NCI-H345 (cell line): ENCODE data around the gene CCDC170.
A peak's percentile ranks its signal among the peaks of the same experiment; 100 is the strongest.
"Not testable (repeated sequence)": the region's sequence is repeated elsewhere in the genome, so short reads cannot be mapped to it uniquely, and the experiment has no call there.

Source experiments
- DNase-seq: peaks from one replicate; lab custom pipeline; 2025; lab: John Stamatoyannopoulos, UW

Gene CCDC170

DNA sequence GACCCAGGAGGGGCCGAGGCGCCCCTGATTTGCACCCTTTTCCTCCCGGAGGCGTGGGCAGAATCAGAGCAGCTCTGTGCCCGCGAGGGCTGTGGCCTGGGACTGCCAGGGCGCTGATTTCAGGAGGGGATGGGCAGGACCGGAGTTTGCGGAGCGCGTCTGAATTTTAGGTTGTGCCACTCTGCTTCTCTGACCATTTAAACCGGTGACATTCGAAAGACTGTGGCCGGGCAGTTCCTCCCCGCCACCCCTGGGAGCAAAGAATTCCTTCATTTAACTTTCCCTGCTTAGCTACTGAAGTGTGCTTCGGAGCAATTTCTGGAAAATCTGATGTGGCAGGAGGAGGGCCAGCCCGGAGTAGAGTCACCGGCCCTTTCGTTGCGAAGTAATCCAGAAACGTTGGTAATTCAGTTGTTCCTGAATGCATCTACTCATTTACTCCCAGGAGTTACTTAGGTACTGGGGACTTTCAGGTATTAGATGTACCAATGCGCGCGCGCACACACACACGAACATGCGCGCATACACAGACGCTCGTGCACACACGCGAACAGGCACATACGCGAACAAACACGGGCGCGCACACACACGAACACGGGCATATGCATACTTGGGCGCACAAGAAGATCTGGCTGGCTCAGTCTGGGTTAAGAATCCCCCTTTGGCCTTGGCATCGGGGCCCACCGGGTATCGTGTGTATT is 568 bp downstream of the CCDC170 start:
- DNase-seq, result peak; percentile 24

DNA sequence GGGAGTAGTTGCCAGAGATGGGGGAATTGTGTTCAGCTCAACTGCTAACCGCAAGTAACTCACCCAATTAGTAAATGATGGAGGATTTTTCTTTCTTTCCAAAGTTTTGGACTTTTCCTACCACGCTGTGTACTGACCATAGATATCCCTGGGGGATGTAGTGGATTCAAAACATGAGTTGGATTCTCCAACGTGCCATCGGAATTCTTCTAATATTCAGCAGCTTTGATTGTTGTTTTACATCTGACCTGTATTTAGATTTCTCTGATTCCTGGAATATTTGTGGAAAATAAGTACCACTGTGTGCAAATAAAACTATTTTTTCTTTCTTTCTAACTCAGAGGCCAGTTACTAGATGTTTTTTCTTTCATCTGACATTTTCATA is 1.1 kb downstream of the CCDC170 start:
- no peak for DNase-seq

DNA sequence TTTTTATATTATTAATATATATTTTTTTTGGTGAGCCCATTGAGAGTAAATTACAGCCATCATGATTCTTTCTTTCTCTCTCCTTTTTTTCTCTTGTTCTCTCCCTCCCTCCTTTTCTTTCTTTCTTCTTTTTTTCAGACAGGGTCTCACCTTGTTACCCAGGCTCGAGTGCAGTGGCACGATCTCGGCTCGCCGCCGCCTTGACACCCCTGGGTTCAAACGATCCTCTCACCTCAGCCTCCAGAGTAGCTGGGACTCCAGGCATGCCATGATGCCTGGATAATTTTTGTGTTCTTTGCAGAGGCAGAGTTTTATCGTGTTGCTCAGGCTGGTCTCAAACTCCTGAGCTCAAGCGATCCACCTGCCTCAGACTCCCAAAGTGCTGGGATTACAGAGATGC is 1.6 kb downstream of the CCDC170 start:
- DNase-seq, result no peak

DNA sequence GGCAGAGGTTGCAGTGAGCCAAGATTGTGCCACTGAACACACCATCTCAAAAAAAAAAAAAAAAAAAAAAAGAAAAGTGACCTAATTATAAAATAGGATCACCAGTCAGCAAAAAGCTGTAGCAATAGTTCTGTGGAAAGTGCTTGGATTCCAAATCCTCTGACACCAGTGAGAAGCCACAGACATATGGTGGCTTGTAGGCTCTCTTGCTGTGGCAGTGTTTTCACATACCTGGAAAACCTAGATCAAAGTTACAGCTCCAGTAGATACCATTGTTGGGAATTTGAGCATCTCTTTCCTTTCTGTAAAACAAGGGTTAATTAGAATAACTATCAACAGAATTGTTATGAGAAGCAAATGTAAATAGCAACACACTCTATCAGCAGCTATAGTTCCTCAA is 4.1 kb downstream of the CCDC170 start:
- DNase-seq, result no peak

DNA sequence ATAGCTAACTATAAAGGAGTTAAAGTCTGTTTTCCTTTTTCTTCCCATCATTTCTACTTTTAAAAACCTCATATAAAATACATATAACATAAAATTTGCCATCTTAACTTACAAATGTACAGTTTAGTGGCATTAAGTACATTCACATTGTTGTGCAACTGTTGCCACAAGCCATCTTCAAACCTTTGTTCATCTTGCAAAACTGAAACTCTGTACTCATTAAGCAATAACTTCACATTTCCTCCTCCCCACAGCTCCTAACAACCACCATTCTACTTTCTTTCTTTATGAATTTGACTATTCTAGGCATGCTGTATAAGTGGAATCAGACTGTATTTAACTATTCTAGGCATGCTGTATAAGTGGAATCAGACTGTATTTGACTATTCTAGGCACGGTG is 4.5 kb downstream of the CCDC170 start:
- DNase-seq, result no peak

DNA sequence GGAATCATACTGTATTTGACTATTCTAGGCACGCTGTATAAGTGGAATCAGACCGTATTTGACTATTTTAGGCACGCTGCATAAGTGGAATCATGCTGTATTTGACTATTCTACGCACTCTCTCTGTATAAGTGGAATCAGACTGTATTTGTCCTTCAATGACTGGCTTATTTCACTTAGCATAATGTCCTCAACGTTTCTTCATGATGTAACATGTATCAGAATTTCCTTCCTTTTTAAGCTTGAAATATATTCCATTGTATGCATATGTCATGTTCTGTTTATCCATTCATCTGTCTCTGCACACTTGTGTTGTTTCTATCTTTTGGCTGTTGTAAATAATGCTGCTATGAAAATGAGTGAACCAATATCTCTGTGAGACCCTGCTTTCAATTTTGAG is 5.7 kb downstream of the CCDC170 start:
- DNase-seq, result no peak

DNA sequence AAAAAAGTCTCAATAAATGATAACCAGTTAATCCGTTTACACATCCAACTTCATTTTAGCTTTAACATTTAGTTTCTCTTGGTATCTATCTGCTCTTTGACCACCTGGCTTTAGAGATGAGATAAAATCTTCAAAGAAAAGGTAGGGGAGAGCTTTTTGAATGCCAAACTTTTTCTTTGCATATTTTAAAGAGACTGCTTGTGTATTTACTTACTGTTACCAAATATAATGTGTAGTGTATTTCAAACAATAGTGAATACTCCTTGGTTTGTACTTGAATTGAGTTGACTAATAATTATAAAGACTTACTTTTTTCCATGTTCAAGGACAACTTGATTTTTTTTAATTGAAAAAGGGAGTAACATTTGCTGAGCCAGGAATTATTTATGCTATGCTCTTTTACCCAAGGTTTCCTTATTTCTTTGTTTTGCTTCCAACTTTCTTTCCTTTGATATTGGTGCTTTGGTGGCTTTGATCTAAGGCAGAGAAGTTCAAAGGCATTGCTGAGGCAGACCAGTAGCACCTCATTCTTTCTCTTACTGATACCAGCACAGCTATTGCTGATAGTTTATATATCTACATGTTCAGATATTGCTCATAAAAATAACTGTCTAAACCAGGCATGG is 7.8 kb downstream of the CCDC170 start:
- DNase-seq, result no peak

DNA sequence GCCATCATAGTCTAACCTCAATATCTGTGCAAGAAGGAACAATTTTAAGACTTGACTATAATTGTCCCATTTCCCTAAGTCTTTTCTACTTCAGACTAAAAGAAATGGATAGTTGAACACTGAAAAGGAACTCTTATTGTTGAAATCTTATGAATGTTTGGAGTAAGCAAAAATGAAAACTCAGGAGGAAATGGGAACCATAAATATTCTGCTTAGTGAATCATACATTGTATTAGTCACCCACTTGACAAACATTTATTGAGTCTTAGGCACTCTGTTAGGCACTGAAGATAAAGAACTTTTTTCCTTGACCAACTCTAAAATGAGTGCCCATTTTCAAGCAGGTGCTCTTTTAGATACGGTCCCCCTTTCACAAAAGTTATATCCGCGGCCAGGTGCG is 8.7 kb downstream of the CCDC170 start:
- DNase-seq, result no peak

DNA sequence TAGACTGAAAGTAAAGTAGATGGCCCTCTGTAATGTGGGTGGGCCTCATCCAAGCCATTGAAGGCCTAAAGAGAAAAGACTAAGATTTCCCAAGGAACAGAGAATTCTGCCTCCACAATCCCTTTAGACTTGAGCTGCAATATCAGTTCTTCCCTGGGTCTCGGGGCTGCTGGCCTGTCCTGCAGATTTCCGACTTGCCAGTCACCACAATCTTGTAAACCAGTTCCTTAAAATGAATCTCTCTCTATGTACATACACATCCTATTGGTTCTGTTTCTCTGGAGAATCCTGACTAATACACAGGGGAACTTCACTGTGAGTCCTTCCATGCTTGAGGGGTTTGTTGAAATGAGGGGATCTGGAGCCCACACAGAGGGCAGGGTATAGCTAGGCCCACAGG is 12.9 kb downstream of the CCDC170 start:
- DNase-seq, result no peak

DNA sequence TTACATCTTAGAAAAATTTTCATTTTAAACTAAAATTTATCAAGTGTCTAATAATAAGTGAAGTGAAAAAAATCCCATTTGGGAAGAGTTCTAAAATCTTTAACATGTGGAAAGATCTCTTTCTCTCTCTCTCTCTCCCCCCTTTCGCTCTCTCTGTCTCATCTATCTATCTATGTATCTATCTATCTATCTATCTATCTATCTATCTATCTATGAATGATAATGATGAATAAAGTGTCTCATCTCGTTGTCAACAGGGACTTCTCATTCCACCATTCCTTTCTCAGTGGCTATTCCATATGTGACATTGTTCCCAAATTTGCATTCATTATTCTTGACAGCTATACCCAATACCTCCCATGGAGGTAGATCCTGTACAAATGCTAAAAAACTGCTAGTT is 15.2 kb downstream of the CCDC170 start:
- DNase-seq, result no peak

DNA sequence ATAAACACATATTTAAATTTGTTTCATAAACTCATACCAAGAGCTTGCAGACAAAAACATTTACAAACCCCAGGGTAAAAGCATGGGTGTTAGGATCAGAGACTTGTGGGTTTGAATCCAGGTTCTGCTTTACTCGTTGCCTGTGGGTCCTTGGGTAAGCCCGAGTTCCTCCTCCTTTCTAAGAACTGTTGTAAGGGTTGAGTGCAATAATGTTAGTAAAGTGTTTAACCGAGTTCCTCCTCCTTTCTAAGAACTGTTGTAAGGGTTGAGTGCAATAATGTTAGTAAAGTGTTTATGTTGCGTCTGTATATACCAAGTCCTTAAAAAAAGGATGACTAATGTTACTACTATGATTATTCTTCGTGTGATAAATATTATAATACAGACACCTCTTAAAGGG is 18.7 kb downstream of the CCDC170 start:
- no peak for DNase-seq

DNA sequence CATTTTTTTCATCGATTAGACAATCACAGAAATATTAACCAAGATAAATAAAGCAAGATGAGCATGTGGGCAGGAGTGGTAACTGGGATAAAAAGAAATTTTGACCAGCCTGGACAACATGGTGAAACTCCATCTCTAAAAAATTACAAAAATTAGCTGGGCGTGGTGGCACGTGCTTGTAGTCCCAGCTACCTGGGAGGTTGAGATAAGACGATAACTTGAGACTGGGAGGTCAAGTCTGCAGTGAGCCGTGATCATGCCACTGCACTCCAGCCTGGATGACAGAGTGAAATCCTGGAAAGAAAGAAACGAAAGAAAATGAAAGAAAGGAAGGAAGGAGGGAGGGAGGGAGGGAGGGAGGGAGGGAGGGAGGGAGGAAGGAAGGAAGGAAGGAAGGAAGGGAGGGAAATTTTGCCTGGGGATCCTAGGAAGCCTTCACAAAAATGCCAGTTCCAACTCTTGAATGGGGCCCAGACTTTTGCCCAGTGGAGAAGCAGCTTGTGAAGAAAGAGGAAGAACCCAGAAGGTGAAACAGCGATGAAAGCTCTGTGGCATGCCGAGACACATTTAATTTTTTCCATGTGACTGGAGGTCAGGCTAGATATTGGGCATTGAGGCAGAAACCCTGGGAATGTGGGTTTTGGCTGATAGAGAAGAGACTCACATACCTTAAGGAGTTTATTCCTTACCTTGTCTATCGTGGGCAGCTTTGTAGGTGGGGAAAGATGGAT is 20.3 kb downstream of the CCDC170 start:
- DNase-seq, result no peak

DNA sequence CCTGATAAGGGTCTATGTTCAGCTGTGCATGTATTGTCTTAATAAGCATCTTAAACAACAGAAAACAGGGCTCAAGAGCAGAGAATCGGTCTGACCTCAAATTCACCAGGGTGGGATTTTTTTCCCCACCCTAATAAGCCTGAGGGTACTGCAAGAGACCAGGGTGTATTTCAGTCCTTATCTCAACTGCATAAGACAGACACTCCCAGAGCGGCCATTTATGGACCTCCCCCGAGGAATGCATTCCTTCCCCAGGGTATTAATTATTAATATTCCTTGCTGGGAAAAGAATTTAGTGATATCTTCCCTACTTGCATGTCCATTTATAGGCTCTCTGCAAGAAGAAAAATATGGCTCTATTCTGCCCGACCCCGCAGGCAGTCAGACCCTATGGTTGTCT is 25.2 kb downstream of the CCDC170 start:
- DNase-seq, result not testable (repeated sequence)

DNA sequence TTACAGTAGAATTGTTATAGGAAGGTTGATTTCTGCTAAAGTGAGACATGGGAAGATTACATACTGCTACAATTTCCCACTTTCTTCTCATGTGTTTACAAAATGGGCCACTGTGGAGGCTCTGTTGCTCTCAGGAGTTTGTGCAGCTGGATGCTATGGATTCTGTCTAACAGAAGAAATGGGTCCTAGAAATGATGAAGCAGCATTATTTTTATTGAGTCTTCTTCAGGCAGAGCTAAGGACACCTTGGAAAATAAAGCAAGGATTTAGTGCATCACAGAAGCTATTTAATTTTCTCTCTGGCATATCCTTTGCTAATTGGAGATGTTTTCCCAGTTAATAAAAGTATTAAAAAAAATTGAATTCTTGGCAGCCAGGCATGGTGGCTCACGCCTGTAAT is 29.2 kb downstream of the CCDC170 start:
- no peak for DNase-seq

DNA sequence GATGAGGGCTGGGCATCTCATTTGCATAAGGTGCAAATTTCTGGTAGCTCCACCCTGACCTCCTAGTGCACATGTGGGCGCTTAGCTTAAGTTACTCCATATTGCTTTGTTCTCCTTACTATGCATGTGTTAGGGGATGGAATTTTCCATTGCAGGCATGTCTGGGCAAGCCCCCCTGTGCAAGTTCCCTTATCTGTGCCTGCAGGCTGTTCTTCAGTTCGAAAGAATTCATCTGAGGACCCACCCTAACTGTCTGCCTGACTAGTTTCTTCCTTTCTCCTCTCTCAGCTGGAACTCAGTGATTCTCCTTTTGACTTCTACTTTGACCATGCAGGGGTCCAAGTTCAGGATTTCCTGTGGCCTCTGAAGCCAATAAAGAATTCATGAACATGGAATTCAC is 30.2 kb downstream of the CCDC170 start:
- no peak for DNase-seq

DNA sequence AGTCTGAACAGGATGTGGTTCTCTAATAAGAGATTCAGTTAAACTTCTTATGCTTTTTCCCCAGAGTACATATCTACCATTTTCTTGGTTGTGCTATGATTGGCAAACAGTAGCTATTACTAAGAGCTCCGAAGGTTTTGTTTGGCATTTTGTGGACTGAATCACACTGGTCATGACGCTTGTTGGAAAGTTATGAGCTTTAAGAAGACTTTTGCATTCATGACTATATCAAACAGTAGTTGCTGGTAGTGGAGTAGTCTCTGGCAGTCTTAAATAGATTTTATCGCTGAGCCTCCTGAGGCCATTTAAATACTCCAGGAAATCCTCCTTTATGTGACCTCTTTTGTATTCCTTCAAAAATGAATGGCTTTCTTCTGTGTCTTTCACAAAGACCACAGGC is 40.8 kb downstream of the CCDC170 start:
- DNase-seq, result no peak

DNA sequence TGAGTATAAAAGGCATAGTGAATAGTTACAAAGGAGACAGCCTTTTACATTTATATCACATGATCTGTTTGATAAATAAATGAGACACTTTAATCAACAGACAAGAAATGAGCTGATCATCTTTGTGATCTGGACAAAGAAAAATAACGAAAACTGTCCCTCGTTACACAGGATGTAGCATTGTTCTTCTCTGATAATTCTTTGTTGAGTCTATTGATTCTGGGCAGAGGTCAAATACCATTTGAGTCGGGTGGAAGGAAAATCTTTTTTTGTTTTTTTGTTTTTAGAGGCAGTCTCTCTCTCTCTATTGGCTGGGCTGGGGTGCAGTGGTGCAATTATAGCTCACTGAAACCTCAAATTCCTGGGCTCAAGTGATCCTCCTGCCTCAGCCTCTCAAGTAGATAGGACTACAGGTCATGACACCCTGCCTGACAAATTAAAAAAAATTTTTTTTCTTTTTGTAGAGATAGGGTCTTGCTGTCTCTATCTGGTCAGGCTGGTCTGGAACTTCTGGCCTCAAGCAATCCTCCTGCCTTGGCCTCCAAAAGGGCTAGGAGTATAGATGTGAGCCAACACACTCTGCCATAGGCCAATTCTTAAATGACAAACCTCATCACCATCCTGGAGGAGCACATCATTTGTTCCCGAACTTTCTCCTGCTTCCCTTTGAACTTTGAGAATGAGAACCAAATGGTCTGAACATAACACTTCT is 41.8 kb downstream of the CCDC170 start:
- no peak for DNase-seq

DNA sequence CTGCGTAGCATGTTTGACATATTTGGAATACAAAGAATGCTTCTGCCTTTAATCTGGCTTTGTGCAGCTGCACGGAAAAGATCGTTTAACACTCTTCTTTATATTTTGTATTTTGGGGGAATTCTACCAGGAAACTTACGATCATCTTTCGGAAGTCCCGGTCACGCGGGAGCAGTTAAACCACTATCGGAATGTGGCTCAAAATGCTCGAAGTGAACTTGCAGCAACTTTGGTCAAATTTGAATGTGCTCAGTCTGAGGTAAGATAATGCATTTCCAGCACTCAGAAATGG is 42.3 kb downstream of the CCDC170 start:
- no peak for DNase-seq

DNA sequence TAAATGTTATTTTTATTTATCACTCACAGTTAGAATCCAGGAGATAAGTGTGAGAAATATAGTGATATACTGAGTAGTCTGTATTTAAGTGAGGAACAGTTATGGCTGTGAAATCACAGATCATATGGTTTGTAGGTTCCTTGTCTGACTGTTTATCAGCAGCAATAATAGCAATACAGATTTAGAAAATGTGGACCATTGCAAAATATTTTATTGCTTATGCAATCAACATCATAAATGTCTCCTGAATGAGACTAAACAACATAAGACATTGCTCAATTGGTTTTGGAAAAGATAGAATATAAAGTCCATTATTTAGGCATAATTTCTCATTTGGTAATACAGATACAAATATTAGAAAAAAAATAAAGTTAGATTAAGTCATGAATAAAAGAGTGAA is 43.7 kb downstream of the CCDC170 start:
- DNase-seq, result no peak

DNA sequence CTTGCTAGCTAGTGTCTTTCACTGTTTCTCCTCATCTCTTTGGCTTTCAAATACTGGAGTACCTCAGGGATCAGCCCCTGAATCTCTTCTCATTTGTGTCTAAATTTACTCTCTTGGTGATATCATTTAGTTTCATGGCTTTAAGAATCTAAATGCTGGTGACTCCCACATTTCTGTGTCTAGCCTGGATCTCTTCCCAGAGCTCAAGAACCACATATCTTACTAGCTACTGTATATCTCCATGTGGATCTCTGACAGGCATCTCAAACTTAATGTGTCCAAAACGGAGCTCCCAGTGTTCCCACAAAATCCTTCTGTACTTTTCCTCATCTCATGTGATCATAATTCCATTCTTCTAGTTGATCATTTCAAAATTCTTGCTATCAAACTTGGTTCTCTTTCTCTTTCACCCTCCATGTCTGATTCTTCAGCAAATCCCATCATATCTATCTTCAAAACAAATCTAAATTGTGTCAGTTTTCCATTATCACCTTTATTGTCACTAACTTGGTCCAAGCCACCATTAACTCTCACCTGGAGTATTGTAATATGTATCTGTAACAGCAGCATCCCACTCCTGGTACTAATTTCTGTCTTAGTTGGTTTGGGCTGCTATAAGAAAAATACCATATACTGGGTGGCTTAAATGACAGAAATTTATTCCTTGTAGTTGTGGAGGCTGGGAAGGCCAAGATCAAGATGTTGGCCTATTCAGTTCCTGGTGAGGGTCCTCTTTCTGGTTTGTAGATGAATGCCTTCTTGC is 45.9 kb downstream of the CCDC170 start:
- DNase-seq, result no peak

DNA sequence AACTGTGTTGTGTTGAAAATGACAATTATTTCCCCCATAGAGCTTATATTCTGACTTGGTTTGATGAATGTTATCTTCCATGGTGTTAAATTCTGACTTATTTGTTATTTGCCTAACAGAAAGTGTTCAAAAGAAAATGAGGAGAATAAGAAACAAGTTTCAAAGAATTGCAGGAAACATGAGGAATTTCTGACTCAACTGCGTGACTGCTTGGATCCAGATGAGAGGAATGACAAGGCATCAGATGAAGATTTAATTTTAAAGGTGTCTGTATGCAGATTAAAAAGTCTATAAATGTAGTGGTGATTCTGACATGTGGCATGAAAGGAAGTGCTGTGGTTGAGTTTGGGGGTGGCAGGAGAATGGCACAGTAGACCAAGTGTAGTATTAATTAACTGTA is 50.6 kb downstream of the CCDC170 start:
- DNase-seq, result no peak

DNA sequence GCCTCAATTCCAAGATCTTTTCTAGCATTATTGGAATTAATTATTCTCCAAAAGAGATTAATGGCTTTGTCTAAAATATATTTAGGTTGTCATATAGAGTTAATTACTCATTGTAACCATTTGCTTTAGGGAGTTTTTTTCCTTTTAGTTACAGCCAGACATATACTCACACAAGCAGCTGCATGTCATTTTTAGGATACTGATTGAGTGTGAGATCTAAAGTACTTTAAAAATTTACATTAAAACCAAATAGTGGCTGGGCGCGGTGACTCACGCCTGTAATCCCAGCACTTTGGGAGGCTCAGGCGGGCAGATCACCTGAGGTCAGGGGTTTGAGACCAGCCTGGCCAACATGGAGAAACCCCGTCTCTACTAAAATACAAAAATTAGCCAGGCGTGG is 51.1 kb downstream of the CCDC170 start:
- not testable (repeated sequence) for DNase-seq
